HepG2 (cell line): ENCODE results near the gene MYO19. TPM values are rescaled to one million over a fixed set of nuclear protein-coding genes. Genes with fewer than 3 reads are reported as not detected.

ENCODE experiments used
- AKAP8 ChIP-seq: sonication (generic); formaldehyde crosslinking; IDR thresholded peaks from 2 replicates; pipeline ENCODE4 v1.5.1; 2020; ENCODE audit warnings: mild to moderate bottlenecking, missing genetic modification reagents
- CCDC6 ChIP-seq: sonication (generic); formaldehyde crosslinking; IDR thresholded peaks from 2 replicates; pipeline ENCODE4 v1.8.1; 2022; ENCODE audit warnings: mild to moderate bottlenecking, missing genetic modification reagents, moderate library complexity
- CREM ChIP-seq, 2 experiments: sonication (generic) in 1 of 2; formaldehyde crosslinking in 1 of 2; IDR thresholded peaks; 2 replicates each; pipeline versions ENCODE4 v1.4.0 to v1.6.1; 2016 to 2020; ENCODE audit warnings: antibody characterized with exemption in 1 of 2, mild to moderate bottlenecking in 1 of 2, missing genetic modification reagents in 1 of 2
- FOXM1 ChIP-seq: sonication (generic); formaldehyde crosslinking; IDR thresholded peaks from 2 replicates; pipeline ENCODE4 v1.5.0; 2020; ENCODE audit warnings: missing genetic modification reagents
- HNRNPH1 ChIP-seq: fragments of 200-400 bp; formaldehyde crosslinking; optimal IDR thresholded peaks from 2 replicates; pipeline ENCODE3; 2017; ENCODE audit warnings: mild to moderate bottlenecking, low read depth, low read length
- HOXD1 ChIP-seq: sonication (generic); formaldehyde crosslinking; IDR thresholded peaks from 2 replicates; pipeline ENCODE4 v1.5.0; 2020; ENCODE audit warnings: missing genetic modification reagents
- MAZ ChIP-seq, 2 experiments: sonication (generic) in 1 of 2; formaldehyde crosslinking in 1 of 2; IDR thresholded peaks; 2 replicates each; pipeline versions ENCODE4 v1.5.0 to v1.6.1; 2012 to 2020; ENCODE audit warnings: low read depth in 2 of 2, mild to moderate bottlenecking in 2 of 2, borderline replicate concordance in 1 of 2, improper control_type of control experiment in 1 of 2, low read length in 1 of 2, missing genetic modification reagents in 1 of 2, moderate library complexity in 1 of 2
- MTA1 ChIP-seq: sonication (generic); formaldehyde crosslinking; IDR thresholded peaks from 2 replicates; pipeline ENCODE4 v1.4.0; 2020; ENCODE audit warnings: missing genetic modification reagents, mild to moderate bottlenecking, borderline replicate concordance
- NFE2 ChIP-seq: sonication (generic); formaldehyde crosslinking; IDR thresholded peaks from 2 replicates; pipeline ENCODE4 v1.4.0; 2020; ENCODE audit warnings: missing genetic modification reagents
- RAD51 ChIP-seq: fragments of 450-650 bp; IDR thresholded peaks from 2 replicates; pipeline ENCODE4 v1.6.1; 2016; ENCODE audit warnings: borderline replicate concordance
- RARG ChIP-seq: sonication (generic); formaldehyde crosslinking; IDR thresholded peaks from 2 replicates; pipeline ENCODE4 v1.4.0; 2020; ENCODE audit warnings: low read depth, mild to moderate bottlenecking, missing genetic modification reagents
- SMAD1 ChIP-seq: sonication (generic); formaldehyde crosslinking; IDR thresholded peaks from 2 replicates; pipeline ENCODE4 v1.4.0; 2020; ENCODE audit warnings: missing genetic modification reagents, low read depth, mild to moderate bottlenecking, borderline replicate concordance
- SMAD3 ChIP-seq: sonication (generic); formaldehyde crosslinking; IDR thresholded peaks from 2 replicates; pipeline ENCODE4 v1.4.0; 2020; ENCODE audit warnings: missing genetic modification reagents
- SP2 ChIP-seq: sonication (generic); formaldehyde crosslinking; IDR thresholded peaks from 2 replicates; pipeline ENCODE4 v1.5.1; 2020; ENCODE audit warnings: mild to moderate bottlenecking, missing genetic modification reagents
- SRSF1 ChIP-seq: fragments of 200-400 bp; formaldehyde crosslinking; optimal IDR thresholded peaks from 2 replicates; pipeline ENCODE3; 2017; ENCODE audit warnings: mild to moderate bottlenecking, low read depth, low read length, moderate library complexity
- STAG1 ChIP-seq: sonication (generic); formaldehyde crosslinking; IDR thresholded peaks from 2 replicates; pipeline ENCODE4 v1.4.0; 2020; ENCODE audit warnings: missing genetic modification reagents
- ZNF253 ChIP-seq: sonication (generic); formaldehyde crosslinking; IDR thresholded peaks from 2 replicates; pipeline ENCODE4 v1.8.0; 2022; ENCODE audit warnings: mild to moderate bottlenecking, missing genetic modification reagents, borderline replicate concordance
- ZNF530 ChIP-seq: sonication (generic); formaldehyde crosslinking; IDR thresholded peaks from 2 replicates; pipeline ENCODE4 v1.5.0; 2020; ENCODE audit warnings: low read depth, mild to moderate bottlenecking, missing genetic modification reagents
- ZNF564 ChIP-seq: sonication (generic); formaldehyde crosslinking; IDR thresholded peaks from 2 replicates; pipeline ENCODE4 v1.8.1; 2023; ENCODE audit warnings: mild to moderate bottlenecking, missing genetic modification reagents
- polyA plus RNA-seq, 8 experiments: library from polyadenylated mRNA; depleted of rRNA in 3 of 8; stranded (reverse) in 7 of 8; unstranded in 1 of 8; fragments of >200 nt; fragmentation: Illumina TruSeq in 4 of 8; extraction: Trizol in 4 of 8; gene quantifications; 2 replicates each; pipeline versions ENCODE4 v1.2.1 to v1.2.3, GENCODE V29; 2011 to 2016; ENCODE audit warnings: low read depth in 4 of 8, missing spikeins in 1 of 8, mixed read lengths in 1 of 8; ENCODE audit not compliant: insufficient read depth in 1 of 8
- total RNA-seq, 5 experiments: library from RNA; depleted of rRNA; stranded (reverse); fragments of >200 nt; fragmentation: Illumina TruSeq; extraction: Trizol; gene quantifications; 2 replicates each; pipeline ENCODE4 v1.2.3, GENCODE V29; 2016; ENCODE audit warnings: low read depth in 1 of 5
- TF ChIP-seq, protein P1 (sequence below): sonication (generic); IDR thresholded peaks from 2 replicates; pipeline ENCODE4 v1.6.1; 2016; ENCODE audit warnings: low read depth, borderline replicate concordance
- TF ChIP-seq, protein P2 (sequence below): IDR thresholded peaks from 2 replicates; pipeline ENCODE4 v1.6.1; 2016; ENCODE audit warnings: missing compliant biosample characterization, missing genetic modification reagents, borderline replicate concordance
- TF ChIP-seq, protein P3 (sequence below): sonication (generic); formaldehyde crosslinking; IDR thresholded peaks from 2 replicates; pipeline ENCODE4 v1.8.1; 2023; ENCODE audit warnings: mild to moderate bottlenecking, missing genetic modification reagents
- TF ChIP-seq, protein P4 (sequence below): IDR thresholded peaks from 2 replicates; pipeline ENCODE4 v1.6.1; 2016; ENCODE audit warnings: low read depth

MYO19 gene
- total and polyA plus RNA-seq, 2 of the 13 experiments (the other 11 are each of a cell fraction or from before 2014, with no cell fraction given) = 75.7 to 82.3 TPM

DNA sequence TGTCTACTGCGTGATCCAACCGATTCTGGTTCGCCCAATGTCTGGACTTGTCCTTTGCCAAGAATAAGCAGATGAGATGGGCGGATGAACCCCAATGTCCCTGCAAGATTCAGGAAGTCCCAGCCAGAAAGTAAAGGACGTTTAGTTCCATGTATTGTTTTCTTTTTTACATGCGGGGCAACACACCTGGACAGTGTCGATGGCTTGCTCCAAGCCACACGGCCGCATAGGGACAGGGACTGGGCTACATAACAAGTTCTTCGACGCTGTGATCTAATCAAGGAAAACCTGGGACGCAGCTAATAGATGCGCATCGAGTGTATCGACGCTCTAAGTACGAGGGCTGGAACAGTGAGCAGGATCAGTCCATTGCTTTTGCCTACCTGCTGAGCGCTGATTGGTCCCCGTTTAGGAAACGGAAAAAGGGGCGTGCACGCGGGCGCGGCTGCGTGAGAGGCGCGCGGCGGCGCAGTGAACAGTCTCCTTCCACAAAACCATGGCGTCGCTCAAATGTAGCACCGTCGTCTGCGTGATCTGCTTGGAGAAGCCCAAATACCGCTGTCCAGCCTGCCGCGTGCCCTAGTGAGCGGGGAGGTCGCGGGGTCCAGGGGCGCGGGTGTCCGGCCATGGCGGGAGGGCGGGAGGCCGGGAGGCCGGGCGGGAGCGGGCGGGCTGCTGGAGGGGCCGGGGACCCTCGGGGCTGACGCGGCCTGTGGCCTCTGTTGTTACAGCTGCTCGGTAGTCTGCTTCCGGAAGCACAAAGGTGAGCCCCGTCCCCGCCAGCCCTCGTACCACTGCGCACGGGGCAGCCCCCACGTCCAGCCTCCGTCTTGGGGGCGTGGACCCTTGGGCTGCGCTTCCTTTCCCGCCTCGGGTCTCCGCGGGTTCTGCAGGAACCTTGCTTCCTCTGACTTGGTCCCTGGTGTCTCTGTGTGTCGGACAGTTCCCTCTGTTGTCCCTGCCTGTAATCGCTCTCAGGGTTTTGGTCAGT lies 48.2 kb downstream of the MYO19 start, which contains the start of gene ZNHIT3 (continued):
- TF ChIP-seq MAZ (IDR thresholded peaks at IDR 0.05; ENCODE audit: borderline replicate concordance, low read depth, low read length) (no peak), MAZ (CRISPR knock-in tag; IDR thresholded peaks at IDR 0.05; ENCODE audit: low read depth) (peak; percentile 45; the same call in 1 of the 2 replicates), RAD51 (no peak), STAG1 (no peak), RARG (CRISPR knock-in tag) (no peak), AKAP8 (peak; percentile 67; the same call in 1 of the 2 replicates), HOXD1 (no peak), SMAD1 (CRISPR knock-in tag) (no peak), SP2 (CRISPR knock-in tag) (peak; percentile 70), CCDC6 (CRISPR knock-in tag) (peak; percentile 80; the same call in 1 of the 2 replicates), SRSF1 (no peak), ZNF253 (no peak), CREM (IDR thresholded peaks at IDR 0.05) (peak; percentile 50; the same call in 1 of the 2 replicates), CREM (CRISPR knock-in tag; IDR thresholded peaks at IDR 0.05) (no peak; the same call in 1 of the 2 replicates), ZNF564 (CRISPR knock-in tag) (peak; percentile 46; the same call in 1 of the 2 replicates), NFE2 (CRISPR knock-in tag) (no peak), FOXM1 (CRISPR knock-in tag) (no peak), HNRNPH1 (no peak), ZNF530 (CRISPR knock-in tag) (no peak), MTA1 (CRISPR knock-in tag) (no peak), SMAD3 (CRISPR knock-in tag) (peak; percentile 65; the same call in 1 of the 2 replicates)
- TF ChIP-seq, protein P1, sequence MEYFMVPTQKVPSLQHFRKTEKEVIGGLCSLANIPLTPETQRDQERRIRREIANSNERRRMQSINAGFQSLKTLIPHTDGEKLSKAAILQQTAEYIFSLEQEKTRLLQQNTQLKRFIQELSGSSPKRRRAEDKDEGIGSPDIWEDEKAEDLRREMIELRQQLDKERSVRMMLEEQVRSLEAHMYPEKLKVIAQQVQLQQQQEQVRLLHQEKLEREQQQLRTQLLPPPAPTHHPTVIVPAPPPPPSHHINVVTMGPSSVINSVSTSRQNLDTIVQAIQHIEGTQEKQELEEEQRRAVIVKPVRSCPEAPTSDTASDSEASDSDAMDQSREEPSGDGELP = 0 out of 2 replicates have a peak, but pooled peaks have one; percentile 29
- TF ChIP-seq, protein P2, sequence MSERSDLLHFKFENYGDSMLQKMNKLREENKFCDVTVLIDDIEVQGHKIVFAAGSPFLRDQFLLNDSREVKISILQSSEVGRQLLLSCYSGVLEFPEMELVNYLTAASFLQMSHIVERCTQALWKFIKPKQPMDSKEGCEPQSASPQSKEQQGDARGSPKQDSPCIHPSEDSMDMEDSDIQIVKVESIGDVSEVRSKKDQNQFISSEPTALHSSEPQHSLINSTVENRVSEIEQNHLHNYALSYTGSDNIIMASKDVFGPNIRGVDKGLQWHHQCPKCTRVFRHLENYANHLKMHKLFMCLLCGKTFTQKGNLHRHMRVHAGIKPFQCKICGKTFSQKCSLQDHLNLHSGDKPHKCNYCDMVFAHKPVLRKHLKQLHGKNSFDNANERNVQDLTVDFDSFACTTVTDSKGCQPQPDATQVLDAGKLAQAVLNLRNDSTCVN = no peak; the same call in 1 of the 2 replicates
- TF ChIP-seq, protein P3, sequence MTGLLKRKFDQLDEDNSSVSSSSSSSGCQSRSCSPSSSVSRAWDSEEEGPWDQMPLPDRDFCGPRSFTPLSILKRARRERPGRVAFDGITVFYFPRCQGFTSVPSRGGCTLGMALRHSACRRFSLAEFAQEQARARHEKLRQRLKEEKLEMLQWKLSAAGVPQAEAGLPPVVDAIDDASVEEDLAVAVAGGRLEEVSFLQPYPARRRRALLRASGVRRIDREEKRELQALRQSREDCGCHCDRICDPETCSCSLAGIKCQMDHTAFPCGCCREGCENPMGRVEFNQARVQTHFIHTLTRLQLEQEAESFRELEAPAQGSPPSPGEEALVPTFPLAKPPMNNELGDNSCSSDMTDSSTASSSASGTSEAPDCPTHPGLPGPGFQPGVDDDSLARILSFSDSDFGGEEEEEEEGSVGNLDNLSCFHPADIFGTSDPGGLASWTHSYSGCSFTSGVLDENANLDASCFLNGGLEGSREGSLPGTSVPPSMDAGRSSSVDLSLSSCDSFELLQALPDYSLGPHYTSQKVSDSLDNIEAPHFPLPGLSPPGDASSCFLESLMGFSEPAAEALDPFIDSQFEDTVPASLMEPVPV (CRISPR knock-in tag) = peak; percentile 60; the same call in 1 of the 2 replicates
- TF ChIP-seq, protein P4, sequence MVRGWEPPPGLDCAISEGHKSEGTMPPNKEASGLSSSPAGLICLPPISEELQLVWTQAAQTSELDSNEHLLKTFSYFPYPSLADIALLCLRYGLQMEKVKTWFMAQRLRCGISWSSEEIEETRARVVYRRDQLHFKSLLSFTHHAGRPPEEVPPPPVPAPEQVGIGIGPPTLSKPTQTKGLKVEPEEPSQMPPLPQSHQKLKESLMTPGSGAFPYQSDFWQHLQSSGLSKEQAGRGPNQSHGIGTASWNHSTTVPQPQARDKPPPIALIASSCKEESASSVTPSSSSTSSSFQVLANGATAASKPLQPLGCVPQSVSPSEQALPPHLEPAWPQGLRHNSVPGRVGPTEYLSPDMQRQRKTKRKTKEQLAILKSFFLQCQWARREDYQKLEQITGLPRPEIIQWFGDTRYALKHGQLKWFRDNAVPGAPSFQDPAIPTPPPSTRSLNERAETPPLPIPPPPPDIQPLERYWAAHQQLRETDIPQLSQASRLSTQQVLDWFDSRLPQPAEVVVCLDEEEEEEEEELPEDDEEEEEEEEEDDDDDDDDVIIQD = peak; percentile 68
